DND-41 (cell line): ENCODE measurements around the gene NTM.

Source experiments
- ATAC-seq: fragments of 200-7000 bp; cut with Tn5 transposase; 3 replicates; pipeline ENCODE4 v1.9.1; 2021; ENCODE audit warnings: low read depth; ENCODE audit not compliant: insufficient read depth
- DNase-seq: peaks from one replicate; pipeline ENCODE4 v3.0.0-alpha.2; 2020
- H2AFZ ChIP-seq: 2 replicates; pipeline ENCODE4 v1.6.0; 2012; ENCODE audit warnings: low read depth, low read length
- H3K27ac ChIP-seq: 2 replicates; pipeline ENCODE4 v1.5.1; 2012; ENCODE audit warnings: low read length, inconsistent platforms
- H3K27me3 ChIP-seq: fragments of 200-600 bp; sonication (generic); 2 replicates; pipeline ENCODE4 v1.6.0; 2012; ENCODE audit warnings: low read length, mild to moderate bottlenecking, inconsistent platforms; ENCODE audit not compliant: insufficient read depth, poor library complexity
- H3K36me3 ChIP-seq: 2 replicates; pipeline ENCODE4 v1.5.1; 2012; ENCODE audit warnings: low read length, inconsistent platforms; ENCODE audit not compliant: insufficient read depth
- H3K4me1 ChIP-seq: 2 replicates; pipeline ENCODE4 v1.5.1; 2012; ENCODE audit warnings: mild to moderate bottlenecking, low read length; ENCODE audit not compliant: insufficient read depth
- H3K4me2 ChIP-seq: 2 replicates; pipeline ENCODE4 v1.6.0; 2012; ENCODE audit warnings: mild to moderate bottlenecking, moderate library complexity, low read length, inconsistent platforms; ENCODE audit not compliant: insufficient read depth
- H3K4me3 ChIP-seq, 2 experiments: fragments of 200-600 bp in 1 of 2; shearing (Covaris generic) in 1 of 2; 2 replicates each; pipeline ENCODE4 v1.5.1; 2012 to 2016; ENCODE audit warnings: inconsistent platforms in 2 of 2, low read length in 2 of 2, mild to moderate bottlenecking in 2 of 2, low read depth in 1 of 2, moderate library complexity in 1 of 2
- H3K79me2 ChIP-seq: 2 replicates; pipeline ENCODE4 v1.6.0; 2012; ENCODE audit warnings: low read length, inconsistent platforms; ENCODE audit not compliant: insufficient read depth
- H3K9ac ChIP-seq: 2 replicates; pipeline ENCODE4 v1.6.0; 2012; ENCODE audit warnings: low read depth, mild to moderate bottlenecking, inconsistent platforms, low read length, moderate library complexity
- H3K9me3 ChIP-seq: 2 replicates; pipeline ENCODE4 v1.5.1; 2012; ENCODE audit warnings: low read length, moderate library complexity, mild to moderate bottlenecking, inconsistent platforms; ENCODE audit not compliant: insufficient read depth, severe bottlenecking
- H4K20me1 ChIP-seq: 2 replicates; pipeline ENCODE4 v1.6.0; 2012; ENCODE audit warnings: low read length; ENCODE audit not compliant: insufficient read depth
- EZH2 ChIP-seq: IDR thresholded peaks from 3 replicates; pipeline ENCODE4 v1.6.1; 2012; ENCODE audit warnings: borderline replicate concordance, low read depth, mild to moderate bottlenecking, moderate library complexity, low read length, inconsistent platforms; ENCODE audit not compliant: severe bottlenecking
- TF ChIP-seq, protein P1 (sequence below): IDR thresholded peaks from 2 replicates; pipeline ENCODE4 v1.5.1; 2012; ENCODE audit warnings: borderline replicate concordance, low read length, moderate library complexity, mild to moderate bottlenecking; ENCODE audit not compliant: poor library complexity, severe bottlenecking; ENCODE audit errors: extremely low read depth

Gene NTM

DNA sequence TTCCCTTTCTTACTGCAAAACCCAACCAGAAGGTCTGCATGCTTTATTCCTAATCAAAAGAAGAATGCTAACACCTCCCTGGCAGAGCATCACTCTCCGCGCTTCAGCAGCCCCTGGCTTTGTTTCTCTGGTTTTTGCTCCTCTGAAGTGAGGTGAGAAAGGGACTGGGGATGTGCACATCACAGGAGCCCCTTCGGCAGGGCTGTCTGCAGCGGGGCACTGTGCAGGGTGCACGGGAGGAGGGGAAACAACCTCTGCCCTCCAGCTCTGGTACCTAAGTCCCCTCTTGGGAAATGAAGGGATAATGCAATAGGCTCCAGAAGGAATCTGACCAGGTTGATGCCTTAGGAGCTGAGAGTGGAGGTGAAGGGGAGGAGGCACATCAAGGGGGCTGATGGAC is 312.7 kb downstream of the NTM start:
- Histone ChIP-seq H3K4me1 (peaks cover 5% of the 10 kb centered on the region), H3K27ac (no peak overlapping the region), H3K4me3 (no peak overlapping the region), H3K27me3 (peaks cover 17% of the 10 kb centered on the region), H3K9ac (no peak overlapping the region), H3K36me3 (no peaks in the 10 kb centered on the region), H3K4me2 (no peak overlapping the region), H4K20me1 (no peaks in the 10 kb centered on the region; the same call in 1 of the 2 replicates), H2AFZ (no peak overlapping the region), H3K9me3 (no peaks in the 10 kb centered on the region), H3K79me2 (no peaks in the 10 kb centered on the region)
- TF ChIP-seq EZH2, result no peak
- TF ChIP-seq, protein P1, sequence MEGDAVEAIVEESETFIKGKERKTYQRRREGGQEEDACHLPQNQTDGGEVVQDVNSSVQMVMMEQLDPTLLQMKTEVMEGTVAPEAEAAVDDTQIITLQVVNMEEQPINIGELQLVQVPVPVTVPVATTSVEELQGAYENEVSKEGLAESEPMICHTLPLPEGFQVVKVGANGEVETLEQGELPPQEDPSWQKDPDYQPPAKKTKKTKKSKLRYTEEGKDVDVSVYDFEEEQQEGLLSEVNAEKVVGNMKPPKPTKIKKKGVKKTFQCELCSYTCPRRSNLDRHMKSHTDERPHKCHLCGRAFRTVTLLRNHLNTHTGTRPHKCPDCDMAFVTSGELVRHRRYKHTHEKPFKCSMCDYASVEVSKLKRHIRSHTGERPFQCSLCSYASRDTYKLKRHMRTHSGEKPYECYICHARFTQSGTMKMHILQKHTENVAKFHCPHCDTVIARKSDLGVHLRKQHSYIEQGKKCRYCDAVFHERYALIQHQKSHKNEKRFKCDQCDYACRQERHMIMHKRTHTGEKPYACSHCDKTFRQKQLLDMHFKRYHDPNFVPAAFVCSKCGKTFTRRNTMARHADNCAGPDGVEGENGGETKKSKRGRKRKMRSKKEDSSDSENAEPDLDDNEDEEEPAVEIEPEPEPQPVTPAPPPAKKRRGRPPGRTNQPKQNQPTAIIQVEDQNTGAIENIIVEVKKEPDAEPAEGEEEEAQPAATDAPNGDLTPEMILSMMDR, result no peak
- no peak for DNase-seq
- ATAC-seq, result no peak

DNA sequence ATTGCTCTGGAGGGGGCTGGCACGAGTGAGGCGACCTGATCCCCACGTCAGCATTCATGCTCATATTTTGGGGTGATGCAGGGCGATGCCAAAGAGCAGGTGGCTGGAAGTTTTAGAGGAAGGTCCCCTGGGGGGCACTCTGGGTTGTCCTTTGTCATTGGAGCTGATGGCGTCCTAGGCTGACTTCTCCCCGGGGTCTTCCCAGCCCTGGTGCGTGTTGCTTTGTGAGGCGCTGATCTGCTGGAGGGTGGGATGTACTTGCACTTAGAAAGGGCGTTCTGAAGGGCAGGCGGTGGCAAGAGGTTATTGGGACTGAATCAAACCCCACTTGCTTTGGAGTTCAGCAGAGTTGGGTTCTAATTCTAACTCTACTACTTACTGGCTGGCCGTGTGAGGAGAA is 313.3 kb downstream of the NTM start:
- H3K27me3 ChIP-seq, result peaks cover 18% of the 10 kb centered on the region
- H2AFZ ChIP-seq, result no peak overlapping the region
- ATAC-seq, result no peak
- H3K27ac ChIP-seq, result no peak overlapping the region
- no peaks in the 10 kb centered on the region for H3K36me3 ChIP-seq
- H3K79me2 ChIP-seq, result no peaks in the 10 kb centered on the region
- H4K20me1 ChIP-seq, result no peaks in the 10 kb centered on the region; the same call in 1 of the 2 replicates
- no peak for DNase-seq
- H3K9ac ChIP-seq, result no peak overlapping the region
- TF ChIP-seq, protein P1, result no peak
- no peak for TF ChIP-seq EZH2
- peaks cover 9% of the 10 kb centered on the region for H3K4me1 ChIP-seq
- H3K4me2 ChIP-seq, result no peak overlapping the region
- no peak overlapping the region for H3K4me3 ChIP-seq
- no peaks in the 10 kb centered on the region for H3K9me3 ChIP-seq

GRCh38 chr11:131684111-131685060 is 314.0 kb downstream of the NTM start:
- Histone ChIP-seq H3K79me2 (no peaks in the 10 kb centered on the region), H4K20me1 (no peaks in the 10 kb centered on the region; the same call in 1 of the 2 replicates), H3K9ac (no peak overlapping the region), H3K4me2 (no peak overlapping the region), H3K36me3 (no peaks in the 10 kb centered on the region), H3K27me3 (peaks cover 18% of the 10 kb centered on the region), H3K27ac (no peak overlapping the region), H2AFZ (no peak overlapping the region), H3K9me3 (no peaks in the 10 kb centered on the region), H3K4me3 (no peak overlapping the region), H3K4me1 (peaks cover 9% of the 10 kb centered on the region)
- no peak for TF ChIP-seq EZH2
- TF ChIP-seq, protein P1, result no peak
- DNase-seq, result no peak
- no peak for ATAC-seq
